CD4-positive, alpha-beta T cell treated with Interleukin-4 for 1 hour (primary cell): ENCODE data around the gene SLC7A4.
A peak's percentile ranks its signal among the peaks of the same experiment; 100 is the strongest.
"Not testable (repeated sequence)": the region's sequence is repeated elsewhere in the genome, so short reads cannot be mapped to it uniquely, and the experiment has no call there.

ENCODE experiments used
- DNase-seq, 2 donors: peaks; one replicate each; pipeline ENCODE4 v3.0.0-alpha.2; 2020 to 2022

The SLC7A4 gene

DNA sequence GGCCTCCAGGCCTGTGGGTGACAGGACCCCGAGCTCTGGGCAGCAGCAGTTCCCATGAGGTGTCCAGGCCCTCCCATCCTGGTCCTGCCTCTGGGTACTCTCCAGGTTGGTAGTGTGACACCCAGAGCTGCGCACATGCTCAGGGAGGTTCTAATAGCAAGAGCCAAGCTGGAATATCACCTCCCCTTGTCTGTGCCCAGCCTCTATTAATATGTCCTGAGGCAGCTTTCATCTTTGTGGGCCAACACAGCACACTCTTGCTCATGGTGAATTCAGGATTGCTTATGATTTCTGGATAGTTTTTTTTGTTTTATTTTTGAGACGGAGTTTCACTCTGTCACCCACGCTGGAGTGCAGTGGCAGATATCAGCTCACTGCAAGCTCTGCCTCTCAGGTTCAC, 14.0 kb downstream of the SLC7A4 start:
- DNase-seq: no peak

GRCh38 chr22:21016644-21017420, 15.5 kb downstream of the SLC7A4 start:
- DNase-seq: no peak

DNA sequence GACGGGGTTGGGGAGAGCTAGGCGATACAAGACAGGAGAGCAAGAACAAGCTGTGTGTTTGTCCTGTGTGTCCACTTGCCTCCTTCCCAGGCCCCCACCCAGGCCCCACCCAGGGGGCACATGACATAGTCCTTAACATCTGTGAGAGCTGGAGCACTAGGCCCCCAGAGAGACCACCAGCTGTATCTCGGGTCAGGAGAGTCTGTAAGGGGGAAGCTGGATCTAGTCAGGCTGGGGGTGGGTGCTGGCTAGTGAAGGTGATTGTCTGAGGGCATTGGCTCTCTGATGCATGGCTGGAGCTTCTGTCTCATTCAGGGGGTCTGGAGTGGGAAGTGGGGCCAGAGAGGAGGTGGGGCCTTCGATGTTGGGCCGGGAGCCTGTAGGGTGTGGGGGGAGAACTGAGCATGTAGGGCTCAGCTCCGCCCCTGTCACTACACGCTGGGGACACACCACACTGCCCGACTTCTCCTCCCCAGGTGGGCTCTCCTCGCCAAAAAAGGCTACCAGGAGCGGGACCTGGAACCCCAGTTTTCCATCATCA, 16.8 kb downstream of the SLC7A4 start:
- DNase-seq: no peak

DNA sequence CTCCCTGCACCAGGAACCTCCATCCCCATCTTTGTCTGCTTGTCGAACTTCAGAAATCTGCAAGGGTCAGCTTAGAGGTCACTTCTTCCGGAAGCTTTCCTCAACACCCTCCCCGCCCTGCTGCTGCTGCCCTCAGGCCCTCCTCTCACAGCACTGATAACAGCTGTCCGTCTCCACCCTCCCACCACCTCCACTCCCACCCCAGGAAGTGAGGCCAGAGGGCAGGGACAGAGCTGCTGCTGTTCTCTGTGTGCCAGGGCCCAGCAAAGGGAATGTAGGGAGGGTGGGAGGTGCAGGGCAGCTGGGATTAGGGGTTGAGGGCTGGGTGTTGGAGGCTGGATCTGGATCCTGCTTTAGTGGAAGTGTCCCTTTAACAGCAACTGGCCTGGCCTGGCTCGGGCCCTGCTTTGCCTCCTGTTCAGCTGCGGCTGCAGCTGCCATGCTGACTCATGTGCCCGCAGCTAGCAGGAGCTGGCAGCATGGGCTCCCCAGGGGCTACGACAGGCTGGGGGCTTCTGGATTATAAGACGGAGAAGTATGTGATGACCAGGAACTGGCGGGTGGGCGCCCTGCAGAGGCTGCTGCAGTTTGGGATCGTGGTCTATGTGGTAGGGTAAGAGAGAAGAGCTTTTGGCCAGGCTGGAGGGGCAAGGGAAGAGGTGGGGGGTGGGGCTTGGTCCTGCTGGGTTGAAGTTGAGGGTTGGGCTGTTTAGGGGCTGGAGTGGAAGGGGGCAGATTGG, 17.5 kb downstream of the SLC7A4 start, which contains the start of gene P2RX6:
Gene P2RX6, plus strand, starts transcription at position 440 of the 740 bp plus-strand sequence. Its CDS starts 10 bp downstream, at position 450.
- no peak for DNase-seq

- peak; percentile 90 to 93 for DNase-seq
Measured at GRCh38 chr22:21014202-21014725, 18.1 kb downstream of the SLC7A4 start.

- no peak for DNase-seq
Measured at GRCh38 chr22:21013657-21014201, 18.6 kb downstream of the SLC7A4 start.

GRCh38 chr22:21012446-21013407, 19.6 kb downstream of the SLC7A4 start:
- no peak for DNase-seq

GRCh38 chr22:21010426-21011113, 21.8 kb downstream of the SLC7A4 start:
- DNase-seq: no peak

- DNase-seq: no peak
Measured at GRCh38 chr22:21009638-21010425, 22.5 kb downstream of the SLC7A4 start.

GRCh38 chr22:21009208-21009607, 23.2 kb downstream of the SLC7A4 start:
- not testable (repeated sequence) for DNase-seq

- no peak for DNase-seq
Measured at GRCh38 chr22:21003782-21004181, 28.6 kb downstream of the SLC7A4 start.

DNA sequence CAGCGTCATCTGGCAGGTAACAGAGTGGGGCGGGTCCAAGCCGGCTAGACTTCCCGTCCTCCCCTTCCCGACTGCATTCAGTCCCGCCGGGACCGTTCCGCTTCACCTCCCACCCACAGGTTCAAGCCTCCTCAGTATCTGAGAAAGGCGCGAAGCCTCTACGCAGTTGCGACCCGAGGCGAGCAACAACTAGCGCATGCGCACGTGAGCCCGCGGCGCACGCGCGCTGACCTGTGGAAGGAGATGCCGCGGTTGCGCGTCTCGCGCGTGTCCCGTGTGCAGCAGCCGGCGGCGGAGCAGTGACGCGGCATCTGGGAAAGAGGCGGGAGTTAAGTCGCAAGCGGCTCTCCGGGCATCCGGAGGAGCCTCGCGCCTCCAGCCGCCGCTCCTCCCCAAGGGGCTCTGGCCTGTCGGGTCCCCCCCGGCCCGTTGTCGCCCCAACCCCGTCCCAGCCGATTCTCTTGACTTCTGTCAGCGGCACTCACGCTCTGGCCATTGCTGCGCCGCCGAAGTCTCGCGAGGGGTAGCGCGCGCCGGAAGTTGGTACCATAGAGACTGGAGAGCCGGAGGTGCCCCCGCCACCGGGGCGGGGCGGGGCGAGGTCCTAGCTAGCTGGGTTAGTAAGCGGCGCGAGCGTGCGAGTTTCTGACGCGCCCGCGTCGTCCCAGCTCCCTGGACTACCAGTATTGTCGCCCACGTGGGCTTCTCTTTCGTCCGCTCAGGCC, 30.6 kb downstream of the SLC7A4 start, which contains the start of gene THAP7:
Gene THAP7, minus strand, starts transcription at position 518 of the 725 bp plus-strand sequence. Its CDS starts 207 bp downstream, at position 311.
- peak; percentile 96 for DNase-seq

GRCh38 chr22:21000987-21001600, 31.3 kb downstream of the SLC7A4 start:
- DNase-seq: no peak

- DNase-seq: no peak
Measured at GRCh38 chr22:21000207-21000986, 32.0 kb downstream of the SLC7A4 start.

GRCh38 chr22:20999350-21000206, 32.8 kb downstream of the SLC7A4 start:
- no peak for DNase-seq

DNA sequence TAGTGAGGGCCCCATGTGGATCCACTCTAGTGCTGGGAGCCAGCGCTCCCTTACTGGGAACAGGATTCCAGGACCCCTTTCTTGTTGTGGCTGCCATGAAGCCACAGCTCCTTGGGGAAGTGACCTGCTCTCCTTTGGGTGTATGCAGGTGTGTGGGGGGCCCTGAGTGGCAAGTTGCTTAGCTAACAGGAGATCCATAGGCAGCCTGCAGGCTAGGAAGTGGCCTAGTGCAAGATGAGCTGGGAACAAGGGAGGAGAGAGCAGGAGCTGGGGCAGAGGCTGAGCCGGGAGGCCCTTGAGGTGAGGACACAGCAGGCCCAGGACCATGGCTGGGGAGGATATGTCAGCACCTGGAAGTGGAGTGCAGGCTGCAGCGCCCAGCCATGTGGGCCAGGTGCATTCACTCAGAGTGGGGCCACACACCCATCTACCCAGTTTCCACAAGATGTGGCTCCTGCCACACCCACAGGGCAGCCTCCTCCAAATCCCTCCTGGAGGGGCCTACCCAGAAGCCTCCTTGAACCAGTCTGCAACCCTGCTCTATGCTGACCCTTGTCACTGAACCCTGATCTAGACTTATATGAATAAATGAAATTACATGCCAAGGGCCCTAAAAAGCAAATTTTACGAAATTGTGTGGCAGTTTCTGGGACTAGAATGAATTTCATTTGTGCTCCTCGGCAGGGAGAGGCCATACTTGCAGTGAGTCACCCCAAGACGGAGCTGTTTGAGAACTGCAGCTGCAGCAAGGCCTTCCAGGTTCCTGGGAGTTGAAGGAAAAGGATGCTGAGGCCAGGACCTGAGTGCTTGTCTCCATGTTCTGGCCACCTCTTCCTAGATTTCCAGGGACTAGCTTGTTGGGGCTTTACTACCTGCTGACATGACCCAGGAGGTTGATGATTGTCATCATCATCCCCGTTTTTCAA, 33.7 kb downstream of the SLC7A4 start:
- no peak for DNase-seq
